ENCODE data around the gene PHKG2.

DNA sequence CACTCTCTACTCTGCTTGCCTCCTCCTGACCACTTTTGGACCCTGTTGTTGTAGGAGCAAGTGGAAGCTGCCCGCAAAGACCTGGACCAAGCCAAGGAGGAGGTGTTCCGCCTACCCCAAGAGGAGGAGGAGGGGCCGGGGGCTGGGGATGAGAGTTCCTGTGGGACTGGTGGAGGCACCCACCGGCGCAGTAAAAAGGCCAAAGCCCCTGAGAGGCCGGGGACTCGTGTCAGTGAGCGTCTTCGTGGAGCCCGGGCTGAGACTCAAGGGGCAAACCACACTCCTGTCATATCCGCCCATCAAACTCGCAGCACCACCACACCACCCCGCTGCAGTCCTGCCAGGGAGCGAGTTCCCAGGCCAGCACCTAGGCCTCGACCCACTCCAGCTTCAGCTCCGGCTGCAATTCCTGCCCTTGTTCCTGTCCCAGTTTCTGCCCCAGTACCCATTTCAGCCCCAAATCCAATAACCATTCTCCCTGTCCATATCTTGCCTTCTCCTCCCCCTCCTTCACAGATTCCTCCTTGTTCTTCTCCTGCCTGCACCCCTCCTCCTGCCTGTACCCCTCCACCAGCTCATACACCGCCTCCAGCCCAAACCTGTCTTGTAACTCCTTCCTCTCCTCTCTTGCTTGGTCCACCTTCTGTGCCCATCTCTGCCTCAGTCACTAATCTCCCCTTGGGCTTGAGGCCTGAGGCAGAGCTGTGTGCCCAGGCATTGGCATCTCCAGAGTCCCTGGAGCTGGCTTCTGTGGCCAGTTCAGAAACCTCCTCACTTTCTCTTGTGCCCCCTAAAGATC is 11.0 kb upstream of the PHKG2 start:
- no peak for TF ChIP-seq POLR2A (IDR thresholded peaks at IDR 0.05)
- TF ChIP-seq, protein P1, sequence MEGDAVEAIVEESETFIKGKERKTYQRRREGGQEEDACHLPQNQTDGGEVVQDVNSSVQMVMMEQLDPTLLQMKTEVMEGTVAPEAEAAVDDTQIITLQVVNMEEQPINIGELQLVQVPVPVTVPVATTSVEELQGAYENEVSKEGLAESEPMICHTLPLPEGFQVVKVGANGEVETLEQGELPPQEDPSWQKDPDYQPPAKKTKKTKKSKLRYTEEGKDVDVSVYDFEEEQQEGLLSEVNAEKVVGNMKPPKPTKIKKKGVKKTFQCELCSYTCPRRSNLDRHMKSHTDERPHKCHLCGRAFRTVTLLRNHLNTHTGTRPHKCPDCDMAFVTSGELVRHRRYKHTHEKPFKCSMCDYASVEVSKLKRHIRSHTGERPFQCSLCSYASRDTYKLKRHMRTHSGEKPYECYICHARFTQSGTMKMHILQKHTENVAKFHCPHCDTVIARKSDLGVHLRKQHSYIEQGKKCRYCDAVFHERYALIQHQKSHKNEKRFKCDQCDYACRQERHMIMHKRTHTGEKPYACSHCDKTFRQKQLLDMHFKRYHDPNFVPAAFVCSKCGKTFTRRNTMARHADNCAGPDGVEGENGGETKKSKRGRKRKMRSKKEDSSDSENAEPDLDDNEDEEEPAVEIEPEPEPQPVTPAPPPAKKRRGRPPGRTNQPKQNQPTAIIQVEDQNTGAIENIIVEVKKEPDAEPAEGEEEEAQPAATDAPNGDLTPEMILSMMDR (IDR thresholded peaks at IDR 0.05): no peak
